H1 (cell line): ENCODE results near the gene FHAD1. TPM values are rescaled to one million over a fixed set of nuclear protein-coding genes. Genes with fewer than 3 reads are reported as not detected.

Source experiments
- CTCF ChIA-PET: fragments of 300-600 bp; sonication (Branson Sonifier 250); formaldehyde crosslinking; loops from one replicate; lab custom pipeline; 2021; ENCODE audit not compliant: partially characterized antibody; lab: Charles Lee
- POLR2A ChIA-PET: fragments of 300-600 bp; sonication (Branson Sonifier 250); formaldehyde crosslinking; loops from one replicate; lab custom pipeline; 2021; ENCODE audit warnings: inconsistent platforms; ENCODE audit not compliant: partially characterized antibody; lab: Charles Lee
- DNase-seq, 2 experiments: peaks; one replicate each; pipeline versions ENCODE4 v3.0.0 to v3.0.0-alpha.2; 2010 to 2022; ENCODE audit warnings: low spot score in 2 of 2, low read depth in 1 of 2, mixed read lengths in 1 of 2
- FAIRE-seq: peaks from 2 replicates; lab custom pipeline; 2011; peaks lifted over from hg19 to GRCh38; lab: Jason Lieb, UNC
- H2AFZ ChIP-seq: 2 replicates; pipeline ENCODE4 v1.8.1; 2012; ENCODE audit warnings: low read length, inconsistent platforms
- H2AK5ac ChIP-seq: 2 replicates; pipeline ENCODE4 v1.6.1; 2013; ENCODE audit warnings: low read depth, low read length
- H2BK120ac ChIP-seq: replicated peaks from 2 replicates; pipeline ENCODE3; 2013; ENCODE audit warnings: low read depth, low read length, inconsistent platforms
- H2BK12ac ChIP-seq: 2 replicates; pipeline ENCODE4 v1.6.1; 2013; ENCODE audit warnings: low read depth, low read length
- H2BK15ac ChIP-seq: 2 replicates; pipeline ENCODE4 v1.6.1; 2013; ENCODE audit warnings: low read length
- H2BK20ac ChIP-seq: 2 replicates; pipeline ENCODE4 v1.6.1; 2013; ENCODE audit warnings: low read length
- H2BK5ac ChIP-seq: 2 replicates; pipeline ENCODE4 v1.6.1; 2013; ENCODE audit warnings: low read depth, low read length
- H3K14ac ChIP-seq: 2 replicates; pipeline ENCODE4 v1.6.1; 2013; ENCODE audit warnings: inconsistent platforms; ENCODE audit not compliant: insufficient read length
- H3K18ac ChIP-seq: 2 replicates; pipeline ENCODE4 v1.6.1; 2013; ENCODE audit warnings: low read length; ENCODE audit errors: extremely low read depth
- H3K23ac ChIP-seq: 2 replicates; pipeline ENCODE4 v1.6.1; 2013; ENCODE audit warnings: inconsistent platforms; ENCODE audit not compliant: insufficient read length
- H3K23me2 ChIP-seq: 2 replicates; pipeline ENCODE4 v1.6.1; 2013; ENCODE audit warnings: low read depth, low read length
- H3K27ac ChIP-seq: 2 replicates; pipeline ENCODE4 v1.6.1; 2011; ENCODE audit warnings: low read depth, low read length, inconsistent platforms
- H3K27me3 ChIP-seq, 4 experiments: replicated peaks in 1 of 4; 1 replicate in 1 of 4; 2 replicates in 3 of 4; pipeline versions ENCODE4 v1.6.1 to v1.8.1; 2011 to 2013; ENCODE audit warnings: low read length in 3 of 4, mild to moderate bottlenecking in 3 of 4, inconsistent platforms in 2 of 4, mixed read lengths in 2 of 4, moderate library complexity in 1 of 4; ENCODE audit not compliant: control insufficient read depth in 3 of 4, insufficient read depth in 3 of 4; ENCODE audit errors: extremely low read depth in 1 of 4
- H3K36me3 ChIP-seq, 4 experiments: 2 replicates each; pipeline versions ENCODE4 v1.6.1 to v1.8.1; 2011 to 2013; ENCODE audit warnings: mild to moderate bottlenecking in 4 of 4, low read length in 3 of 4, moderate library complexity in 2 of 4, control low read depth in 1 of 4, inconsistent platforms in 1 of 4; ENCODE audit not compliant: insufficient read depth in 4 of 4, control insufficient read depth in 2 of 4
- H3K4ac ChIP-seq: replicated peaks from 2 replicates; pipeline ENCODE3; 2013; ENCODE audit warnings: low read length, low read depth, mixed read lengths, inconsistent platforms; ENCODE audit not compliant: insufficient read length
- H3K4me1 ChIP-seq, 4 experiments: replicated peaks in 1 of 4; 1 replicate in 1 of 4; 2 replicates in 3 of 4; pipeline versions ENCODE4 v1.6.1 to v1.8.1; 2011 to 2013; ENCODE audit warnings: low read length in 3 of 4, inconsistent platforms in 2 of 4, mixed read lengths in 1 of 4; ENCODE audit not compliant: insufficient read depth in 4 of 4, control insufficient read depth in 3 of 4
- H3K4me2 ChIP-seq, 2 experiments: 2 replicates each; pipeline versions ENCODE4 v1.6.1 to v1.8.1; 2011 to 2013; ENCODE audit warnings: low read depth in 2 of 2, low read length in 2 of 2, control low read depth in 1 of 2, inconsistent platforms in 1 of 2, mild to moderate bottlenecking in 1 of 2; ENCODE audit not compliant: insufficient read depth in 1 of 2
- H3K4me3 ChIP-seq, 4 experiments: fragments of 200-600, 300-600 bp in 1 of 4; sonication (generic), shearing (Covaris generic), sonication (Bioruptor Twin) in 1 of 4; 2 replicates each; pipeline versions ENCODE4 v1.5.1 to v1.8.1; 2011 to 2016; ENCODE audit warnings: low read length in 4 of 4, low read depth in 3 of 4, control low read depth in 2 of 4, inconsistent platforms in 2 of 4, mild to moderate bottlenecking in 2 of 4, mixed read lengths in 1 of 4, moderate library complexity in 1 of 4; ENCODE audit not compliant: insufficient read depth in 2 of 4; ENCODE audit errors: extremely low read depth in 1 of 4
- H3K56ac ChIP-seq: replicated peaks from 2 replicates; pipeline ENCODE3; 2013; ENCODE audit warnings: low read depth, mild to moderate bottlenecking, mixed read lengths, low read length, inconsistent platforms; ENCODE audit not compliant: insufficient read length
- H3K79me1 ChIP-seq: 2 replicates; pipeline ENCODE4 v1.6.1; 2013; ENCODE audit warnings: low read depth, low read length, control low read depth
- H3K79me2 ChIP-seq, 2 experiments: 2 replicates each; pipeline versions ENCODE4 v1.6.1 to v1.8.1; 2012 to 2013; ENCODE audit warnings: low read length in 2 of 2, mild to moderate bottlenecking in 2 of 2, inconsistent platforms in 1 of 2; ENCODE audit not compliant: insufficient read depth in 2 of 2, control insufficient read depth in 1 of 2
- H3K9ac ChIP-seq, 4 experiments: replicated peaks in 1 of 4; 1 replicate in 1 of 4; 2 replicates in 3 of 4; pipeline versions ENCODE4 v1.6.1 to v1.8.1; 2011 to 2013; ENCODE audit warnings: low read depth in 3 of 4, low read length in 3 of 4, control low read depth in 2 of 4, mild to moderate bottlenecking in 2 of 4, moderate library complexity in 2 of 4, inconsistent platforms in 1 of 4; ENCODE audit errors: extremely low read depth in 1 of 4
- H3K9me3 ChIP-seq, 2 experiments: 2 replicates each; pipeline versions ENCODE4 v1.6.1 to v1.8.1; 2012 to 2013; ENCODE audit warnings: mild to moderate bottlenecking in 2 of 2, moderate library complexity in 2 of 2, control low read depth in 1 of 2, inconsistent platforms in 1 of 2, low read depth in 1 of 2, low read length in 1 of 2, mixed read lengths in 1 of 2; ENCODE audit not compliant: insufficient read depth in 2 of 2
- H4K20me1 ChIP-seq, 2 experiments: replicated peaks in 1 of 2; 2 replicates each; pipeline versions ENCODE3 to v1.8.1; 2011 to 2013; ENCODE audit warnings: inconsistent platforms in 2 of 2, low read length in 2 of 2, mild to moderate bottlenecking in 1 of 2; ENCODE audit not compliant: insufficient read depth in 2 of 2, control insufficient read depth in 1 of 2
- H4K5ac ChIP-seq: 2 replicates; pipeline ENCODE4 v1.6.1; 2013; ENCODE audit warnings: low read length, low read depth, mixed read lengths, inconsistent platforms; ENCODE audit not compliant: insufficient read length
- H4K8ac ChIP-seq: 2 replicates; pipeline ENCODE4 v1.8.0; 2013; ENCODE audit warnings: mild to moderate bottlenecking, moderate library complexity, low read length, inconsistent platforms; ENCODE audit not compliant: insufficient read depth; ENCODE audit errors: extremely low read depth
- H4K91ac ChIP-seq: replicated peaks from 2 replicates; pipeline ENCODE3; 2013; ENCODE audit warnings: low read length, mixed read lengths, inconsistent platforms; ENCODE audit not compliant: insufficient read length
- NANOG ChIP-seq: IDR thresholded peaks from 2 replicates; pipeline ENCODE4 v1.6.1; 2011; ENCODE audit warnings: low read length, low read depth, mild to moderate bottlenecking, inconsistent platforms; ENCODE audit not compliant: insufficient read depth, poor library complexity, severe bottlenecking
- RNF2 ChIP-seq: fragments of 200-900, 300-1000 bp; sonication (generic); IDR thresholded peaks from 2 replicates; pipeline ENCODE4 v1.7.1; 2016; ENCODE audit warnings: borderline replicate concordance, low read depth, mild to moderate bottlenecking, antibody characterized with exemption, low read length; ENCODE audit not compliant: poor library complexity, severe bottlenecking; ENCODE audit errors: missing control alignments
- SP1 ChIP-seq: IDR thresholded peaks from 2 replicates; pipeline ENCODE4 v1.6.1; 2011; ENCODE audit warnings: low read depth, low read length
- WGBS, 2 experiments: shearing (Covaris generic) in 1 of 2; methylation state at CpG; one replicate each; pipeline versions ENCODE4 v1.1.6 to v1.1.7; 2013 to 2015; ENCODE audit warnings: low lambda C conversion rate in 2 of 2, mixed read lengths in 2 of 2, inconsistent platforms in 1 of 2, low coverage in 1 of 2, missing lambda C conversion rate in 1 of 2; ENCODE audit not compliant: insufficient replicate concordance in 2 of 2, insufficient coverage in 1 of 2, insufficient read length in 1 of 2; ENCODE audit errors: extremely low coverage in 1 of 2, missing lambda C conversion rate in 1 of 2; 5-methylcytosine and 5-hydroxymethylcytosine counted together
- polyA plus RNA-seq, 7 experiments: library from polyadenylated mRNA; depleted of rRNA in 3 of 7; stranded (reverse) in 5 of 7; unstranded in 2 of 7; fragments of >200 nt in 5 of 7; fragments of 200-250 nt in 2 of 7; gene quantifications; 1 replicate in 5 of 7; 2 replicates in 1 of 7; 4 replicates in 1 of 7; pipeline versions ENCODE4 v1.2.1 to v1.2.3, GENCODE V29; 2011 to 2013; ENCODE audit warnings: missing spikeins in 2 of 7, mixed read lengths in 2 of 7
- total RNA-seq: library from RNA; stranded (reverse); fragmentation: NEBNext Ultra II Directional; extraction: Animal tissue kit (Norgen Biotek cat#: 25700); gene quantifications from 2 replicates; pipeline ENCODE4 v1.2.1, GENCODE V29; 2021

The FHAD1 gene
- total and polyA plus RNA-seq, 2 of the 8 experiments (the other 6 are each of a cell fraction or from before 2014, with no cell fraction given), result 0.39 to 0.69 TPM

- FAIRE-seq, result no peak
- Histone ChIP-seq H3K18ac (no peak overlapping the region), H2BK5ac (no peak overlapping the region), H3K4ac (no peak overlapping the region), H2BK20ac (no peak overlapping the region), H3K23me2 (no peaks in the 10 kb centered on the region; the same call in 1 of the 2 replicates), H2AK5ac (no peak overlapping the region), H2AFZ (no peak overlapping the region), H2BK120ac (no peak overlapping the region), H3K9ac (no peak overlapping the region), H3K23ac (no peak overlapping the region), H3K9me3 (no peaks in the 10 kb centered on the region), H4K91ac (no peak overlapping the region), H3K4me1 (no peaks in the 10 kb centered on the region), H3K27me3 (no peaks in the 10 kb centered on the region), H3K79me1 (no peaks in the 10 kb centered on the region), H3K14ac (no peak overlapping the region), H3K79me2 (no peaks in the 10 kb centered on the region), H2BK12ac (no peak overlapping the region), H4K8ac (no peak overlapping the region), H3K56ac (no peak overlapping the region), H4K5ac (no peak overlapping the region), H4K20me1 (no peaks in the 10 kb centered on the region), H2BK15ac (no peak overlapping the region), H3K4me2 (no peak overlapping the region), H3K27ac (no peak overlapping the region), H3K36me3 (no peaks in the 10 kb centered on the region), H3K4me3 (no peak overlapping the region)
- 86% methylated on average over 5 of the region's 5 CpGs; no CpG with 5 or more reads in 1 of the 2 experiments for WGBS, 2 experiments
- no peak for DNase-seq
- ChIA-PET CTCF (interaction anchor here (1.3 kb wide), 2 partner anchors 11 to 48 kb away, joined by 3 to 5 read pairs; no protein-coding TSS in a partner anchor), POLR2A (no interaction called here)
- TF ChIP-seq NANOG (no peak), RNF2 (no peak), SP1 (no peak)
Measured at GRCh38 chr1:15442759-15443158, 195.7 kb downstream of the FHAD1 start.
